Left lobe of liver (tissue), 2 donors: Measurements from ENCODE around the gene OASL. TPM values are rescaled to one million over a fixed set of nuclear protein-coding genes. Genes with fewer than 3 reads are reported as not detected.

Experiments
- ATAC-seq: fragments of 200-7000 bp; cut with Tn5 transposase; one replicate; pipeline ENCODE4 v1.9.1; 2020; ENCODE audit warnings: mild to moderate bottlenecking, moderate library complexity
- DNase-seq: peaks from one replicate; pipeline ENCODE4 v3.0.0-alpha.2; 2020; ENCODE audit warnings: low spot score
- total RNA-seq: library from RNA; stranded (reverse); gene quantifications from one replicate; pipeline ENCODE4 v1.2.1, GENCODE V29; 2021
- donor health status: DM: no; HTN: no; CAD: no; lungs with moderate emphysema.
- donor health status: DM: no; HTN: yes; CAD: no.

Gene OASL
- total RNA-seq, 1 donor from 2014 or later = 2.5 TPM

- ATAC-seq = peak; percentile 97
- DNase-seq = peak; percentile 91
Observed at GRCh38 chr12:121015825-121016766, 22.9 kb downstream of the OASL start, which contains the start of gene C12orf43. TSS of gene C12orf43 (minus strand) at chr12:121016487. CDS start at chr12:121016474, 13 bp downstream.

- ATAC-seq (no peak), DNase-seq (no peak)
Observed at GRCh38 chr12:121013715-121014114, 25.3 kb downstream of the OASL start.

GRCh38 chr12:121011820-121012219 is 27.2 kb downstream of the OASL start:
- DNase-seq = no peak
- ATAC-seq = no peak

- DNase-seq (no peak), ATAC-seq (peak; percentile 73)
Observed at GRCh38 chr12:121010860-121011259, 28.2 kb downstream of the OASL start.

GRCh38 chr12:121009741-121010140 is 29.3 kb downstream of the OASL start:
- DNase-seq (peak; percentile 67), ATAC-seq (peak; percentile 89)

GRCh38 chr12:121008347-121009098 is 30.5 kb downstream of the OASL start:
- ATAC-seq (no peak), DNase-seq (no peak)

- no peak for DNase-seq
- ATAC-seq = peak; percentile 62
Observed at GRCh38 chr12:121005346-121005815, 33.7 kb downstream of the OASL start.

- DNase-seq (no peak), ATAC-seq (peak; percentile 54)
Observed at GRCh38 chr12:121004253-121004815, 34.7 kb downstream of the OASL start.

- ATAC-seq (peak; percentile 4), DNase-seq (no peak)
Observed at GRCh38 chr12:121003650-121004049, 35.4 kb downstream of the OASL start.

GRCh38 chr12:121001841-121002483 is 37.1 kb downstream of the OASL start:
- DNase-seq (no peak), ATAC-seq (no peak)

GRCh38 chr12:121001060-121001459 is 38.0 kb downstream of the OASL start:
- DNase-seq (no peak), ATAC-seq (no peak)

- DNase-seq = no peak
- ATAC-seq = no peak
Observed at GRCh38 chr12:121000530-121000929, 38.5 kb downstream of the OASL start.

- ATAC-seq (peak; percentile 65), DNase-seq (no peak)
Observed at GRCh38 chr12:120999191-121000120, 39.6 kb downstream of the OASL start.

GRCh38 chr12:120998435-120998834 is 40.6 kb downstream of the OASL start:
- DNase-seq = no peak
- ATAC-seq = no peak

- DNase-seq (no peak), ATAC-seq (no peak)
Observed at GRCh38 chr12:120997448-120997847, 41.6 kb downstream of the OASL start.

- DNase-seq = no peak
- no peak for ATAC-seq
Observed at GRCh38 chr12:120996133-120996746, 42.8 kb downstream of the OASL start.

- ATAC-seq (no peak), DNase-seq (no peak)
Observed at GRCh38 chr12:120994589-120995337, 44.3 kb downstream of the OASL start.

GRCh38 chr12:120994059-120994458 is 45.0 kb downstream of the OASL start:
- no peak for DNase-seq
- ATAC-seq = no peak
